ENCODE results near the gene PKD1L1. TPM values are rescaled to one million over a fixed set of nuclear protein-coding genes. Genes with fewer than 3 reads are reported as not detected.

PKD1L1 gene
- total and polyA plus RNA-seq, 4 donors, result 0.26 to 1.1 (median 0.55) TPM

DNA sequence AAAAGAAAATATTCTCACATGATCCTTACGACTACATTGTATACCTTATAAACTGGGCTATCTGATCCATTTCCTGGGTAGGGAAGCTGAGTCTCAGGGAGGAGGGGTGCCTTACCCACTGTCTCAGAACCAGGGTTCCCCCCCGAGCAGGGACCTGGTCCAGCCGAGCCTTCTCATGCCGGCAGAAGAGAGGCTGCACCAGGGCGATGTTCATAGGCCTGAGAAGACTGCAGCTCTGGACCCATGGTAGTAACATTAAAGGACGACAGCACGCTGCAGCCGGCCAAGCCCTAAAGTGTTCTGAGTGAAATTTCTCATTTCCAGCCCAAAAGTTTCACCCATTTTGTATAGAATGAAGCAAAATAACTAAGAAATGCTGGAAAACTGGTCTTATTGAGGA is 203.4 kb downstream of the PKD1L1 start:
- Histone ChIP-seq H3K4me3 (no peak overlapping the region), H3K27ac (ENCODE audit: low read depth in 1 of 2, low read length in 1 of 2) (no peak overlapping the region), H3K36me3 (ENCODE audit: control insufficient read depth in 4 of 4, insufficient read depth in 4 of 4, low read length in 4 of 4) (no peaks in the 10 kb centered on the region), H3K4me1 (ENCODE audit: control insufficient read depth in 5 of 5, insufficient read depth in 5 of 5, low read length in 5 of 5) (peaks cover 0 to 16% (median 3%) of the 10 kb centered on the region in 5 donors), H3K9ac (ENCODE audit: insufficient read depth in 1 of 2, low read length in 2 of 2) (no peak overlapping the region), H3K9me3 (ENCODE audit: control insufficient read depth in 4 of 4, insufficient read depth in 3 of 4, low read length in 3 of 4) (peaks cover 0 to 2% (median 0%) of the 10 kb centered on the region in 4 donors), H3K27me3 (ENCODE audit: control insufficient read depth in 3 of 3, insufficient read depth in 3 of 3, low read length in 2 of 3) (no peaks in the 10 kb centered on the region)
- TF ChIP-seq, protein P1, sequence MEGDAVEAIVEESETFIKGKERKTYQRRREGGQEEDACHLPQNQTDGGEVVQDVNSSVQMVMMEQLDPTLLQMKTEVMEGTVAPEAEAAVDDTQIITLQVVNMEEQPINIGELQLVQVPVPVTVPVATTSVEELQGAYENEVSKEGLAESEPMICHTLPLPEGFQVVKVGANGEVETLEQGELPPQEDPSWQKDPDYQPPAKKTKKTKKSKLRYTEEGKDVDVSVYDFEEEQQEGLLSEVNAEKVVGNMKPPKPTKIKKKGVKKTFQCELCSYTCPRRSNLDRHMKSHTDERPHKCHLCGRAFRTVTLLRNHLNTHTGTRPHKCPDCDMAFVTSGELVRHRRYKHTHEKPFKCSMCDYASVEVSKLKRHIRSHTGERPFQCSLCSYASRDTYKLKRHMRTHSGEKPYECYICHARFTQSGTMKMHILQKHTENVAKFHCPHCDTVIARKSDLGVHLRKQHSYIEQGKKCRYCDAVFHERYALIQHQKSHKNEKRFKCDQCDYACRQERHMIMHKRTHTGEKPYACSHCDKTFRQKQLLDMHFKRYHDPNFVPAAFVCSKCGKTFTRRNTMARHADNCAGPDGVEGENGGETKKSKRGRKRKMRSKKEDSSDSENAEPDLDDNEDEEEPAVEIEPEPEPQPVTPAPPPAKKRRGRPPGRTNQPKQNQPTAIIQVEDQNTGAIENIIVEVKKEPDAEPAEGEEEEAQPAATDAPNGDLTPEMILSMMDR (IDR thresholded peaks at IDR 0.05; ENCODE audit: control extremely low read depth, extremely low read depth), result no peak
- DNase-seq (no peak), ATAC-seq (ENCODE audit: insufficient read depth, low FRiP score) (no peak)
- 94 to 95% methylated on average over 8 of the region's 8 CpGs for WGBS, 2 donors

DNA sequence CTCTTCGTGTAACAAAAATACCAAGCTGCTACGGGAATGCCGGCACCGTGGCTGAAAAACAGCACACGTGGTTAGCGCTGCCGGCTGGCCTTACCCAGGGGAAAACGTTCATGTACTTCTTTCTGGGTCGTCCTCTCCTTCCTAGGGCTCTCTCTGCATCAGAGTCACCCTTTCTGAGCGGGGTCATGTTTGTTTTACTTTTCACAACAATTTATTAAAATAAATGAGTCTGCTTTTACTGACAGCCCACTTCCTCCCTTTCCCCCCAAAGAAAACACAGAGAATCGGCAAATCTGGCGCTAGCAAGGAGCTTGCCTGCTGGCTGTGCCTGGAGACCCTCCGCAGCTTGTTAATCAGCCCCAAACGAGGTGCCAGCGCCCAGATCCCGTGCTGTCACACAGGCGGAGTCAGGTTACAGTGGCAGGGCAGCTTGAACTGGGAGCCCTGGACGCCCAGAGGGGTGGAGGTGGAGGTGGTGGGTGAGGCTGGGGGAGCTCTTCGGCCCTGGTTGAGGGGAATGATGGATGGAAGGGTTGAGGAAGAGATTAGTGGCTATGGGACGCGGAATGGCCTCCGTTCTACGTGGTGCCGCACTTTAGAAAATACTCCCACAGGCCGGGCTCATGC is 204.2 kb downstream of the PKD1L1 start:
- Histone ChIP-seq H3K9ac (ENCODE audit: insufficient read depth in 1 of 2, low read length in 2 of 2) (no peak overlapping the region), H3K36me3 (ENCODE audit: control insufficient read depth in 4 of 4, insufficient read depth in 4 of 4, low read length in 4 of 4) (no peaks in the 10 kb centered on the region), H3K27me3 (ENCODE audit: control insufficient read depth in 3 of 3, insufficient read depth in 3 of 3, low read length in 2 of 3) (no peaks in the 10 kb centered on the region), H3K4me1 (ENCODE audit: control insufficient read depth in 5 of 5, insufficient read depth in 5 of 5, low read length in 5 of 5) (peaks cover 0 to 24% (median 3%) of the 10 kb centered on the region in 5 donors), H3K27ac (ENCODE audit: low read depth in 1 of 2, low read length in 1 of 2) (no peak overlapping the region), H3K9me3 (ENCODE audit: control insufficient read depth in 4 of 4, insufficient read depth in 3 of 4, low read length in 3 of 4) (peaks cover 0 to 2% (median 0%) of the 10 kb centered on the region in 4 donors), H3K4me3 (no peak overlapping the region)
- no peak for ATAC-seq (ENCODE audit: insufficient read depth, low FRiP score)
- TF ChIP-seq, protein P1 (IDR thresholded peaks at IDR 0.05; ENCODE audit: control extremely low read depth, extremely low read depth), result no peak
- 50 to 53% methylated on average over 25 of the region's 25 CpGs for WGBS, 2 donors
- DNase-seq, result peak; percentile 40 to 60 (median 49)

DNA sequence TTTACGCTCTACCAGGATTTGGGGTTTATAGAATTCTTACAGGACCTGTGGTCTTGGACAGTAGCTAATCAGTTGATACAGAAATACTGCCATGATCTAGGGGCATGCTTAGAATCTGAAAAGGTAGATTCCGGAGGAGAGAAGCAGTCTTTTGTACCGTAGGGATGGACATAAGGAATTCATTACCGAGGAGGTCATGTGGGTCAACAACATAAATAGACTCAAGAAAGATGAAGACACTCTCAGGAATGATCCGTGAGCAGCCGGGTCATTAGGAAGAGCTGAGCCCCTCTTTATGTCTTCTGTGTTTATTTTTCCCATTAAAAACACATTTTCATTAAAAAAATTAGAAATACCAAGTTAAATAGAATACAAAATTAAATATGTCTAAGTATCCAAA is 206.3 kb downstream of the PKD1L1 start:
- TF ChIP-seq, protein P1 (IDR thresholded peaks at IDR 0.05; ENCODE audit: control extremely low read depth, extremely low read depth), result no peak
- 85 to 87% methylated on average over 6 of the region's 6 CpGs for WGBS, 2 donors
- ATAC-seq (ENCODE audit: insufficient read depth, low FRiP score) (no peak), DNase-seq (peak in 1 of 3 donors; percentile 76)
- H3K27ac ChIP-seq (ENCODE audit: low read depth in 1 of 2, low read length in 1 of 2), result no peak overlapping the region
- no peaks in the 10 kb centered on the region for H3K27me3 ChIP-seq (ENCODE audit: control insufficient read depth in 3 of 3, insufficient read depth in 3 of 3, low read length in 2 of 3)
- no peak overlapping the region for H3K4me3 ChIP-seq
- no peak overlapping the region for H3K9ac ChIP-seq (ENCODE audit: insufficient read depth in 1 of 2, low read length in 2 of 2)
- no peaks in the 10 kb centered on the region for H3K36me3 ChIP-seq (ENCODE audit: control insufficient read depth in 4 of 4, insufficient read depth in 4 of 4, low read length in 4 of 4)
- H3K4me1 ChIP-seq (ENCODE audit: control insufficient read depth in 5 of 5, insufficient read depth in 5 of 5, low read length in 5 of 5), result peaks cover 0 to 25% (median 3%) of the 10 kb centered on the region in 5 donors
- H3K9me3 ChIP-seq (ENCODE audit: control insufficient read depth in 4 of 4, insufficient read depth in 3 of 4, low read length in 3 of 4), result peaks cover 0 to 4% (median 0%) of the 10 kb centered on the region in 4 donors

Data from lung (tissue), 12 donors.